ENCODE data around the gene EXOC3L4.
"Not testable (repeated sequence)": the region's sequence is repeated elsewhere in the genome, so short reads cannot be mapped to it uniquely, and the experiment has no call there.

DNA sequence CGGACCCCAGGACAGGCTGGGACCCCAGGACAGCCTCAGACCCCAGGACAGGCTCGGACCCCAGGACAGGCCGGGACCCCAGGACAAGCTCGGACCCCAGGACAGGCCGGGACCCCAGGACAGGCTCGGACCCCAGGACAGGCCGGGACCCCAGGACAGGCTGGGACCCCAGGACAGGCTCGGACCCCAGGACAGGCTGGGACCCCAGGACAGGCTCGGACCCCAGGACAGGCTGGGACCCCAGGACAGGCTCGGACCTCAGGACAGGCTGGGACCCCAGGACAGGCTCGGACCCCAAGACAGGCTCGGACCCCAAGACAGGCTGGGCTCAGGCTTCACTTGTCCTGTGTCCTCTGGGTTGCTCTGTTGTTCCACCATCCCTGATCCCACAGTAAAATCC is 60.9 kb downstream of the EXOC3L4 start:
- TF ChIP-seq, protein P1, sequence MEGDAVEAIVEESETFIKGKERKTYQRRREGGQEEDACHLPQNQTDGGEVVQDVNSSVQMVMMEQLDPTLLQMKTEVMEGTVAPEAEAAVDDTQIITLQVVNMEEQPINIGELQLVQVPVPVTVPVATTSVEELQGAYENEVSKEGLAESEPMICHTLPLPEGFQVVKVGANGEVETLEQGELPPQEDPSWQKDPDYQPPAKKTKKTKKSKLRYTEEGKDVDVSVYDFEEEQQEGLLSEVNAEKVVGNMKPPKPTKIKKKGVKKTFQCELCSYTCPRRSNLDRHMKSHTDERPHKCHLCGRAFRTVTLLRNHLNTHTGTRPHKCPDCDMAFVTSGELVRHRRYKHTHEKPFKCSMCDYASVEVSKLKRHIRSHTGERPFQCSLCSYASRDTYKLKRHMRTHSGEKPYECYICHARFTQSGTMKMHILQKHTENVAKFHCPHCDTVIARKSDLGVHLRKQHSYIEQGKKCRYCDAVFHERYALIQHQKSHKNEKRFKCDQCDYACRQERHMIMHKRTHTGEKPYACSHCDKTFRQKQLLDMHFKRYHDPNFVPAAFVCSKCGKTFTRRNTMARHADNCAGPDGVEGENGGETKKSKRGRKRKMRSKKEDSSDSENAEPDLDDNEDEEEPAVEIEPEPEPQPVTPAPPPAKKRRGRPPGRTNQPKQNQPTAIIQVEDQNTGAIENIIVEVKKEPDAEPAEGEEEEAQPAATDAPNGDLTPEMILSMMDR (IDR thresholded peaks at IDR 0.05; ENCODE audit: low read depth, low read length): not testable (repeated sequence)
- TF ChIP-seq EZH2phosphoT487 (IDR thresholded peaks at IDR 0.05; ENCODE audit: low read depth): not testable (repeated sequence)

Measured in OCI-LY3 (cell line).